Measurements from ENCODE around the gene AUP1. TPM values are rescaled to one million over a fixed set of nuclear protein-coding genes. Genes with fewer than 3 reads are reported as not detected.

AUP1 gene
- total and polyA plus RNA-seq, 2 of the 4 experiments (the other 2 are of a cell fraction): 47.5 to 100.0 TPM

GRCh38 chr2:74576211-74576862, 46.8 kb upstream of the AUP1 start:
- peak overlapping the region; percentile 85 for H3K14ac ChIP-seq (replicated peaks; ENCODE audit: low read depth, low read length)
- H3K36me3 ChIP-seq (ENCODE audit: control insufficient read depth, insufficient read depth, low read length): no peaks in the 10 kb centered on the region
- H3K27ac ChIP-seq (ENCODE audit: insufficient read depth, low read length): peak overlapping the region; percentile 84
- H3K23ac ChIP-seq (ENCODE audit: low read depth, low read length): peak overlapping the region; percentile 87
- peak overlapping the region; percentile 90 for H2BK120ac ChIP-seq (ENCODE audit: low read depth, low read length)
- ATAC-seq (ENCODE audit: low read depth) (peak; percentile 72), DNase-seq (peak; percentile 88)
- H2AFZ ChIP-seq (replicated peaks; ENCODE audit: low read length, poor library complexity): peak overlapping the region; percentile 65
- H4K91ac ChIP-seq (ENCODE audit: insufficient read depth, low read depth, low read length): peak overlapping the region; percentile 82
- dilution Hi-C loops (cut with HindIII; ENCODE audit: low sequenced_read_pairs, unreplicated experiment) (no loop called here), intact Hi-C loops (cut with micrococcal nuclease) (loop anchor here (2.0 to 5.0 kb wide), 2 partner anchors 48 to 324 kb away; partner anchors contain the start of genes AUP1 and HTRA2), in situ Hi-C loops (cut with MboI; ENCODE audit: low sequenced_read_pairs) (loop anchor here (5.0 kb wide), 1 partner anchor 94 kb away; the partner anchor contains the start of genes CCDC142 and TTC31)
- peak overlapping the region; percentile 75 for H2BK15ac ChIP-seq (ENCODE audit: low read depth, low read length)
- H3K4me2 ChIP-seq (ENCODE audit: low read depth, low read length): peak overlapping the region; percentile 27
- 86% methylated on average over 2 of the region's 7 CpGs; no CpG with 5 or more reads in 1 of the 2 experiments for WGBS, 2 experiments (ENCODE audit: extremely low coverage in 2 of 2, insufficient read length in 1 of 2)
- H3K9me1 ChIP-seq (ENCODE audit: insufficient read depth, low read length): peaks cover 22% of the 10 kb centered on the region; the same call in 1 of the 2 replicates
- peak overlapping the region; percentile 91 for H3K4ac ChIP-seq (ENCODE audit: low read depth, low read length)
- ChIA-PET POLR2A (ENCODE audit: unreplicated experiment) (interaction anchor here (0.6 kb wide), 1 partner anchor 65 kb away, joined by 11 read pairs; no protein-coding TSS in a partner anchor), CTCF (interaction anchor here (0.9 to 1.1 kb wide), 4 partner anchors 8 to 94 kb away, joined by 3 to 4 read pairs (median 4); partner anchors contain the start of genes CCDC142 and TTC31)
- H3K4me3 ChIP-seq (ENCODE audit: insufficient read depth, low read depth, low read length): no peak overlapping the region
- peak overlapping the region; percentile 41 for H4K5ac ChIP-seq (ENCODE audit: low read depth, low read length)
- peak overlapping the region; percentile 55 for H3K56ac ChIP-seq (ENCODE audit: extremely low read depth, insufficient read depth, low read length)
- H2AK5ac ChIP-seq (ENCODE audit: low read depth, low read length): peak overlapping the region; percentile 82
- H2BK20ac ChIP-seq (ENCODE audit: low read depth, low read length): peak overlapping the region; percentile 85
- TF ChIP-seq BHLHE40 (IDR thresholded peaks at IDR 0.05; ENCODE audit: low read depth, low read length) (no peak), MAZ (IDR thresholded peaks at IDR 0.05; ENCODE audit: borderline replicate concordance, low read depth, low read length) (no peak; the same call in 1 of the 2 replicates), USF2 (IDR thresholded peaks at IDR 0.05; ENCODE audit: low read depth, low read length) (no peak), FOS (IDR thresholded peaks at IDR 0.05; ENCODE audit: low read depth, low read length) (no peak)
- H3K9ac ChIP-seq (ENCODE audit: low read depth, low read length): 0 out of 2 replicates have a peak overlapping the region, but pooled peaks have one; percentile 16
- H3K4me1 ChIP-seq (ENCODE audit: control insufficient read depth, insufficient read depth, low read length): peaks cover 21% of the 10 kb centered on the region
- BruUV-seq (replicated peaks): no TSS peak
- peak overlapping the region; percentile 98 for H2BK5ac ChIP-seq (ENCODE audit: low read depth, low read length, poor library complexity, severe bottlenecking)
- no peaks in the 10 kb centered on the region for H4K20me1 ChIP-seq (ENCODE audit: insufficient read depth, low read length)
- H4K8ac ChIP-seq (ENCODE audit: low read depth in 2 of 2, low read length in 2 of 2): peak overlapping the region; percentile 45 to 81; a peak in 3 of 4 replicates
- peak overlapping the region; percentile 84 for H3K18ac ChIP-seq (ENCODE audit: low read depth, low read length)
- H3K79me1 ChIP-seq (ENCODE audit: low read depth in 1 of 2, low read length in 2 of 2): no peaks in the 10 kb centered on the region
- no peak overlapping the region for H2AK9ac ChIP-seq (replicated peaks; ENCODE audit: low read depth, low read length, poor library complexity)
- no peaks in the 10 kb centered on the region for H3K9me3 ChIP-seq (ENCODE audit: control insufficient read depth, insufficient read depth, low read length)
- H3K27me3 ChIP-seq (ENCODE audit: control insufficient read depth, insufficient read depth, low read length): no peaks in the 10 kb centered on the region

Data from IMR-90 (cell line).